H54 (cell line): ENCODE measurements around the gene MRPL4.
"Not testable (repeated sequence)": the region's sequence is repeated elsewhere in the genome, so short reads cannot be mapped to it uniquely, and the experiment has no call there.

Experiments used
- DNase-seq: peaks from one replicate; pipeline ENCODE4 v3.0.0; 2011; ENCODE audit warnings: low spot score, mixed read lengths; ENCODE audit not compliant: insufficient read length
- FAIRE-seq: peaks from 3 replicates; lab custom pipeline; 2011; peaks lifted over from hg19 to GRCh38; lab: Jason Lieb, UNC
- POLR2A ChIP-seq: IDR thresholded peaks from 2 replicates; pipeline ENCODE4 v1.6.1; 2011; ENCODE audit warnings: low read depth, mild to moderate bottlenecking, low read length

The MRPL4 gene

DNA sequence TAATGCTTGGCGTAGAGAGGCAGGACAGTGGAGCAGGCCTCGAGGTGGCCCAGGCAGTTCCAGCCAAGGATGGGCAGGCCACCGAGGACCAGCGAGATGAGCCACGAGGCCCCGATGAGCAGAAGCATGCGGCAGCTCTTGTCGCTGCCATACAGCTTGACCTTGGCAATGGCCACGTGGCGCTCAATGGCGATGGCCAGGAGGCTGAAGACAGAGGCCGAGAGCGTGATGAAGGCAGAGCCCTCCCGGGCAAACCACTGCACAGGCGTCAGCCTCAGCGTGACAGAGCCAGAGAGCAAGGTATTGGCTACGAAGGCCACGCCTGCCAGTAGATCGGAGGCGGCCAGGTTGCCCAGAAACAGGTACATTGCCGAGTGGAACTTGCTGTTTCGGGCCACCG is 27.7 kb upstream of the MRPL4 start:
- no peak for TF ChIP-seq POLR2A
- FAIRE-seq: no peak

DNA sequence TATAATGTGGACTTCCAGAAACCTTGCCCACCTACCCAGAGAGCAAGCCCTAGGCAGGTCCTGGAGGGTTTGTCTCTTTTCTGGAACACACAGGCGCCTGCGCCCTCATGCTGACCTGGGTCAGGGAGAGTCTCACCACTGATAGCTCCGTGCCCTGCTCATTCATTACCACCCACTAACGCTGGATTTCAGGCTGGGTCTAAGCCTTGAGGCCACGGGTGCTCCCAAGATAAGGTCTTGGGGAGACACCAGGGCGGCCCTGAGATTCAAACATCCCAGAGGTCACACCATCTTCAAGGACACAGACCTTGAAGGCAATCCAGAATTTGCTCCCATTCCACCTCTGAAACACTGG is 26.0 kb upstream of the MRPL4 start:
- no peak for TF ChIP-seq POLR2A
- no peak for DNase-seq
- no peak for FAIRE-seq

More for the DNA sequence above, 27.7 kb upstream of the MRPL4 start:
- no peak for DNase-seq

DNA sequence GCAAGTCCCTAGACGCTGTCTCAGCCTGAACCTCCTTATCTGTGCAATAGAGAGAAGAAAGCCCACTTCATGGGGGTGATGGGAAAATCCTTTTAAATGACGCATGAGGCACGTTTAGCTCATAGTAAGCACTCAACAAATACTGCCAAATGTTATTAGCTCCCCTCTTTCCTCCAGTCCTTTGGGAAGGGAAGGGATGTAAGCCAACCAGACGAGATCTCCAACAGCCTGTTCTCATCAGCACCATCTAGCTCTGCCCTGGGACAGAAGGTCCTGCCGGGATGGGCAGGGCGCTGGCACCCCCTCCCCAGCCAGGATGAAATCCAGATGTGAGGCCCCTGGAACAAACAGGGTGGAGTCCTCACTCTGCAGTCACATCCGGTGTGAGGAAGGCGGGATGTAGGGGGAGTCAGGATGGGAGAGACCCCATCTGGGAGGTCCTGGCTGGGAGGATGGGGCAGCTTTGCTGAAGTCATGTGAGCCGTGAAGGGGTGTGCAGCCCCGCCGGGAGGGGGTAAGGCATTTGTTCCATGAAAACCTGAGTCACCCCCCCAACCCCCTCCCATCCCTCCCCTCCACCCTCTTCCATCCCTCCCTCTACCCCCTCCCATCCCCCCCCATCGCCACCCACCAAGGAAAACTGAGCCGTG is 25.5 kb upstream of the MRPL4 start:
- DNase-seq: no peak
- FAIRE-seq: no peak

DNA sequence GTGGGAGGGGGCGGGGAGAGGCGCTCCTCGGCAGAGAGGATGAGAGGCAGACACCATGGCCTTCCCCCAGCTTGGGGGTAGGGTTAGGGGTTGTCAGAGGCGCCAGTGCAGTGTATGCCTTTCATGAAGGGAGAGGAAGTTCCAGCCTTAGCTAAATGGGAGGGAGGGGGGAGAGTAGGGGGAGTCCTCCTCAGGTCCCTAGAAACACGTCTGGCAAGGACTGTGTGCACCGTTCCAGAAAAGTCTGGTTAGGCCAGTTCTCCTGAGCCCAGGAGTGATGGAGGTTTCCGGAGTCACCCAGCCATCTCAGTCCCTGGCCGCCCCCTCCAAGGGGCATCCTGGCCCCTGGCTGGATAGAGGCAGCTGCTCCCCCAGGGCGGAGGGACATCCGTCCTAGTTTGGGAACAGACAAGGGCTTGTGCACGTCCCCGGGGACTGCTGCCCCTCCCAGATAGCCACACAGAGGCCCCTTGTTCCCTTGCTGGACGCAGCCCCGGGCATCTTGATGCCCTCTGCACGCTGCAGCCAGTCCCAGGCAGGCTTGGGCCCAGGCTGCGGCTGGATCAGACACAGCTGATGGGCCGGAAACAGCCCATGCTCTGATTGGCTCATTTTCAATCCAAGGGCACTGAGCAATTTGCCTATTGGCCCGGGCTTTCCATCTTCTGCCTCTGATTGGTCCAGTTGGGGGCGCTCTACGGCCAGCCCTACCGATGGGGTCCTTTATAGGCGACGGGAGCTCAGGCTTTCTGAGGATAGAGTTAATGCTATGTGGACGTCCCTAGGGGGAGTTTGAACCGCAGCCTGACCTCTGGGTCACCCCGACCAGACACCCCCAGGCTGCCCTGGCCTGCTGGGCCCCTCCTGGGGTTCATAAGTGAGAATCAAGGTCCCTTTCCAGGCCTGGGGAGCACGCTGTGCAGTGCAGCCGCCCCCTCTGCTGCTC is 24.7 kb upstream of the MRPL4 start:
- TF ChIP-seq POLR2A: no peak
- FAIRE-seq (no peak), DNase-seq (no peak)

More for the DNA sequence above, 25.5 kb upstream of the MRPL4 start:
- no peak for TF ChIP-seq POLR2A

DNA sequence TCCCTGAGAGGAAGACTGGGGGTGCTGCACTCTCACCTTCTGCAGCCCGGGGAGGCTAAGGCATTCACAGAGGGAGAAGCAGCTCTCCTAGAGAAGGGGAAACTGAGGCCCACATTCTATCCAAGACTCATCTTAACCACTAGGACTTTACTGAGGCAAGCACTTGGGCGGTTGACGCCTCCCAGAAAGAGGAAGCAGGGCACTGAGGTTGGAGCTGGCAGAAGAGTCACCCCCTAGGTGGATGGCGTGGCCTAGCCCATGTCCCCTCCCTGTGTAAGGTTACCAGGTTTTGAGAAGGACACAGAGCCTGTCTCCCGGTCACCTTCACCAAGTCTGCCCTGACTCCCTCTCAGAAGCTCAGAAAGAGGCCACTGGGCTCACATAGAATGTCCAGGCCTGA is 23.6 kb upstream of the MRPL4 start:
- TF ChIP-seq POLR2A: no peak
- DNase-seq (no peak), FAIRE-seq (no peak)

DNA sequence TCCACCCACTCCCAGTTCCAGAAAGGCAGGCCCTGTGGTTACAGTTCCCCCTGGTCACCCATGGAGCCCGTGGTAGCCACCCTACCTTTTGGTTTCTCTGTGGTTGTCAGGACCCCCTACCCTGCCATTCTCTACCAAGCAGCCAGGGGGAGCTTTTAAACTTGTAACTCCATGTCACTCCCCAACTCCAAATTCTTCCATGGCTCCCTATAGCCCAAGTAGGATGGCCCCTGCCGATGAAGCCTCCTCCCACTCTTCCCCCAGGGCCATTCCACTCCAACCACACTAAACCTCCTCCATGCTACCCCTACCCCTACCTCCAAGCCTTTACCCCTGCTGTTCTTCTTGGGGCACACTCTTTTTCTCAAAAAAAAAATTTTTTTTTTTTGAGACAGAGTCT is 23.1 kb upstream of the MRPL4 start:
- FAIRE-seq (no peak), DNase-seq (no peak)
- TF ChIP-seq POLR2A: no peak

DNA sequence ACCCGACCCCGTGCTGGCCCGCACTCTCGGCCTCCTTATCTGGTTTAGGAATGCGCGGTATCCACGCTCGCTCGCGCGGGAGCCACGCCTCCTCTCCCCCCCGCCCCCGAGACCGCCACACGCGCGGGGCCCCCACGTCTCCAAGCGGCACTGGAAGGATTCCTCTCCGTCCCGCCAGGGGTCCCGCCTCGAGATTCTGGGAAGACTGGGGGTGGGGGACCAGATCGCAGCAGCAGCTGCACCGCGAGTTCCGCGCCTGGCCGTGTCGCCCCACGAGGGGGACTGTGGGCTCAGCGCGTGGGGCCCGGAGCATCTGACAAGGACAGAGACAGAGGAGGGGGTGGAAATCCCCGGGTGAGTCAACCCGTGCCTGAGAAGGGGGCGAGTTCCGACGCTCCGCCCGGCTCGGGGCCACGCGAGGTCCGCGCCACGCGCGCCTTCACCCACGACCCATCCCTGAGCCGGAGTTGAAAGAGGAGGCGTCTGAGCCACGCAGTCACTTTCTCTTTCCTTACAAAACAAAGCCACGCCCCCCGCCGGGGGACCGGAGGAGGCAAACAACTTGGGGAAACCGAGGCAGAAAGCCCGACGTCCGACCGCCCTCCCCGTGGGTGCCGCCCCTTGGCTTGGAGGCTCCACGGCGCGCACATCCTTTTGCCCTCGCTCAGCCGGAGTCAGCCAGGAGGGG is 21.7 kb upstream of the MRPL4 start:
- FAIRE-seq: no peak
- DNase-seq: no peak
- no peak for TF ChIP-seq POLR2A

DNA sequence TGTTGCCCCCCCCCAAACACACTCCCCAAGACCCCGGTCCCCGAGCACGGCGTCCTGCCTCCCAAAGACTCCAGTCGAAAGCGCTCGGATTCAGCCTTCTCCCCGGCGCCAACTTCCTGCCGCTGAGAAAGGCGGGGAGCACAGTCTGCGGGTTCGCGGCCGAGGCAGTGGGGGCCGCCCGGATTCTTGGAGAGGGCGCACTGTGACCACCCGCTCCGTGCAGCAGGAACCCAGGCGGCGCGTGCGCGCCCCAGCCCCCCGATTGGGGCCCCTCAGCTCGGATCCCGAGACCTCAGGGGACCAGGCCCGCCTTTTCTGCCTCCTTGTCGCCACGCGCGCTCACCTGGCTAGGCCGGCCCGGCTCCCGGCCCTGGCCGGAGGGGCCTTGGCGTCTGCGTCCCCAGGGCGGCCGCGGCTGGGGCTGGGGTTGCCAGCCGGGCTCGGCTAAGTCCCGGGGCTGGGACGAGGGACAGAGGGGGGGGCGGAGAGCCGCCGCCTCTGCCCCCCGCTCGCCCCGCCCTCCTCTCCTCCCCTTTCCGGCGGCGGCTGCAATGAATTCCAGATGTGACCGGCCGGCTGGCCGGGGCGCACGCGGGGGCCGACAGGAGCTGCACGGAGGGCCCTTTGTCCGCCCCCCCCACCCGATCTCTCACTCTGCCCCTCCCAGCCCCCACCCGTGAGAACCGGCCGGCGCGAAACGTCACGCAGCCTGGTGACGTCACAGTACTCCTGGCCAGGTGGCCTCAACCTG is 21.0 kb upstream of the MRPL4 start, which contains the start of gene S1PR2:
TSS of gene S1PR2 (minus strand) at position 471 of the 751 bp plus-strand sequence. CDS start 6,426 bp downstream, outside the sequence.
- 0 out of 2 replicates have a peak, but pooled peaks have one; percentile 33 for TF ChIP-seq POLR2A
- FAIRE-seq (no peak), DNase-seq (peak; percentile 82)

DNA sequence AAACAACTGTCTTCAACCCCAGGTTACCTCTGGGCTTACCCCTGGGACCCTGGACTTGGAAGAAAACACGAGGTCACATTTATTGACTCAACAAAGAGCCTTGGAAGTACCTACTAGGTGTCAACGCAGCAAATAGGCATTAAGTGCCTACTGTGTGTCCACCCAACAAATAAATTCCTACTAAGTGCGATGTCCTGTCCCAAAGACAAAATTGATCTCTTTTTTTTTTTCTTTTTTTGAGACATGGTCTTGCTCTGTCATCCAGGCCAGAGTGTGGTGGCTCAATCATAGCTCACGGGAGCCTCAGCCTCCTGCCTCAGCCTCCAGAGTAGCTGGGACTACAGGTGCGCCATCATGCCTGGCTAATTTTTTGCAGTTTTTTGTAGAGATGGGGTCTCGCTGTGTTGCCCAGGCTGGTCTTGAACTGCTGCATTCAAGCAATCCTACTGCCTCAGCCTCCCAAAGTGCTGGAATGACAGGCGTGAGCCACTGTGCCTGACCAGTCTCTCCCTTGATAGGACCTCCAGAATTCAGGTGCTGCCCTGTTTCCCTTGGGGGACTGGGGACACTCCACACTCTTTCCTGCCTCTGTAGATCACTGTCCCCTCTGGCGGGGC is 20.3 kb upstream of the MRPL4 start:
- no peak for TF ChIP-seq POLR2A
- FAIRE-seq (no peak), DNase-seq (no peak)

DNA sequence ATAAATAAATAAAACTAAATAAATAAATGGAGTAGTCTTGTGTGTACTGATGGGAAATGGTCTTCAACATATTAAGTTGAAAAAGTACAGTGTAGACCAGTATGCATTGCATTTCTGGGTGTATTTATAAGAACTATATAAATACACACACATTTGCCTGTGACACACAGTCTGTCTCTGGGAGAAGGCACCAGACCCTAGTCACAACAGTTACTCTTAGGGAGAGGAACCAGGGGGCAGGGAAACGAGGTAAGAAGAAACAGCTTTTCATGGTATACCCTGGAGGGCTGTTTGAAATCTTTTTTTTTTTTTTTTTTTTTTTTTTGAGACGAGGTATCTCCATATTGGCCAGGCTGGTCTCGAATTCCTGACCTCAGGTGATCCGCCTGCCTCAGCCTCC is 18.1 kb upstream of the MRPL4 start:
- FAIRE-seq (no peak), DNase-seq (no peak)
- TF ChIP-seq POLR2A: no peak

DNA sequence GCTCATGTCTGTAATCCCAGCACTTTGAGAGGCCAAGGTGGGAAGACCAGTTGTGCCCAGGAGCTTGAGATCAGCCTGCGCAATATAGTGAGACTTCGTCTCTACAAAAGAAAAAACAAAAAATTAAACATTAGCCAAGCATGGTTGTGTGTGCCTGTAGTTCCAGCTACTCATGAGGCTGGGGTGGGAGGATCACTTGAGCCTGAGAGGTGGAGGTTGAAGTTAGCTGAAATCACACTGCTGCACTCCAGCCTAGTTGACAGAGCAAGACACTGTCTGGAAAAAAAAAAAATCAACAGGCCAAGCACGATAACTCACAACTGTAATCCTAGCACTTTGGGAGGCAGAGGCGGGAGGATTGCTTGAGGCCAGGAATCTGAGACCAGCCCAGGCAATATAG is 17.0 kb upstream of the MRPL4 start:
- no peak for TF ChIP-seq POLR2A
- DNase-seq: no peak
- FAIRE-seq: no peak

DNA sequence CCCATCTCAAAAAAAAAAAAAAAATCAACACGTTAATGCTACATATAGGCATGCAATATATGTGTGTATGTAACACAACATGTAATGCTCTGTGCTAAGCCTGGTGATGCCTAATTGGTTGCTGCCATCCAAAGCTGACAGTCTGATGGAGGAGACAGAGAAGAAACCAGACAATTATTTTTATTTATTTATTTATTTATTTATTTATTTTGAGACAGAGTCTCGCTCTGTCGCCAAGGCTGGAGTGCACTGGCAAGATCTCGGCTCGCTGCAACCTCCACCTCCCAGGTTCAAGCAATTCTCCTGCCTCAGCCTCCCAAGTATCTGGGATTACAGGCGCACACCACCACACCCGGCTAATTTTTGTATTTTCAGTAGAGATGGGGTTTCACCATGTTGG is 16.6 kb upstream of the MRPL4 start:
- not testable (repeated sequence) for FAIRE-seq

DNA sequence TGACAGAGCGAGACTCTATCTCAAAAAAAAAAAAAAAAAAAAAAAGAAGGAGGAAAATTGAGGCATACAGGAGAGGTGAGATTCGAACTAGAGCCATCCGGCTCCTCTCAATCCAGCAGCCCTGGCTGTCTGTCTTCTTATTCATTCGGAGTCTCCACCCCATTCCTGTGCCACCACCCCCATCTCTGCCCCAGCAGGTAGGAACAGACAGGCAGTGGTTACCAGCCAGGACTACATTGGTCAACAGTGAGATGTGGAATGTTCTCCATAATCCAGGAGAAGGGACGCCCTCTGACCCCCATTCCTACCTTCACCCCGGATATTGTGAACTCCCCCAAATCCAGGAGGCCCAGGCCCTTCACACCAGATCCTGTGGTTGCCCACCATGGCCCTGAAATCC is 14.3 kb upstream of the MRPL4 start:
- TF ChIP-seq POLR2A: no peak
- DNase-seq (no peak), FAIRE-seq (no peak)

More for the DNA sequence above, 16.6 kb upstream of the MRPL4 start:
- not testable (repeated sequence) for DNase-seq
